Esophagus muscularis mucosa (tissue), 4 donors: ENCODE data around the gene CST9L. TPM values are rescaled to one million over a fixed set of nuclear protein-coding genes. Genes with fewer than 3 reads are reported as not detected.

Experiments
- DNase-seq: peaks from one replicate; pipeline ENCODE4 v3.0.0-alpha.2; 2017; ENCODE audit errors: extremely low spot score
- H3K27ac ChIP-seq, 4 donors: fragments of 200-600 bp; sonication (generic); replicated peaks in 1 of 4; 1 replicate in 3 of 4; 2 replicates in 1 of 4; pipeline ENCODE4 v1.5.1; 2016 to 2019; ENCODE audit warnings: mild to moderate bottlenecking in 1 of 4
- H3K27me3 ChIP-seq, 4 donors: fragments of 200-600 bp; sonication (generic); one replicate each; pipeline versions ENCODE4 v1.5.1 to v1.6.0; 2016 to 2019
- H3K36me3 ChIP-seq, 4 donors: fragments of 200-600 bp; sonication (generic); one replicate each; pipeline ENCODE4 v1.5.1; 2016 to 2019
- H3K4me1 ChIP-seq, 4 donors: fragments of 200-600 bp; sonication (generic); one replicate each; pipeline ENCODE4 v1.5.1; 2016 to 2019
- H3K4me3 ChIP-seq, 4 donors: fragments of 200-600 bp; sonication (generic); 1 replicate in 2 of 4; 2 replicates in 2 of 4; pipeline ENCODE4 v1.5.1; 2016 to 2019; ENCODE audit warnings: mild to moderate bottlenecking in 4 of 4, moderate library complexity in 1 of 4
- H3K9me3 ChIP-seq, 4 donors: fragments of 200-600 bp; sonication (generic); 1 replicate in 3 of 4; 2 replicates in 1 of 4; pipeline ENCODE4 v1.5.1; 2016 to 2019
- EP300 ChIP-seq: sonication (generic); formaldehyde crosslinking; IDR thresholded peaks from one replicate; pipeline ENCODE4 v1.6.1; 2017; ENCODE audit warnings: antibody characterized with exemption
- POLR2A ChIP-seq: fragments of 450-650 bp; IDR thresholded peaks from one replicate; pipeline ENCODE4 v1.6.1; 2017; ENCODE audit warnings: antibody characterized with exemption, moderate library complexity, mild to moderate bottlenecking, low read depth
- POLR2AphosphoS5 ChIP-seq, 2 donors: sonication (generic); formaldehyde crosslinking; IDR thresholded peaks; one replicate each; pipeline ENCODE4 v1.6.1; 2017; ENCODE audit warnings: antibody characterized with exemption in 2 of 2
- WGBS: methylation state at CpG from one replicate; pipeline ENCODE4 v1.1.5; 2018; 5-methylcytosine and 5-hydroxymethylcytosine counted together
- intact Hi-C: fragments of 100-400 bp; cut with DNase I; formaldehyde crosslinking; loops from one replicate; pipeline ENCODE4 v1.15.1; 2023
- total RNA-seq, 4 donors: library from RNA; depleted of rRNA; stranded (reverse); fragments of >200 nt; gene quantifications; one replicate each; pipeline versions ENCODE4 v1.1.0 to v1.2.1, GENCODE V29; 2016
- TF ChIP-seq, protein P1 (sequence below), 3 experiments: fragments of 200-600 bp in 2 of 3; fragments of 450-650 bp in 1 of 3; sonication (generic) in 2 of 3; IDR thresholded peaks; one replicate each; pipeline ENCODE4 v1.5.1; 2017 to 2019; ENCODE audit warnings: antibody characterized with exemption in 3 of 3, mild to moderate bottlenecking in 2 of 3, moderate library complexity in 1 of 3

Gene CST9L
- total RNA-seq, 4 donors from 2014 or later = not detected

GRCh38 chr20:23601715-23602114, 33.4 kb upstream of the CST9L start:
- intact Hi-C loops = no loop called here
- Histone ChIP-seq H3K27ac (peak overlapping the region; percentile 20 to 69 (median 46)), H3K4me3 (no peak overlapping the region), H3K27me3 (no peaks in the 10 kb centered on the region), H3K36me3 (no peaks in the 10 kb centered on the region), H3K9me3 (no peaks in the 10 kb centered on the region), H3K4me1 (peaks cover 0 to 53% (median 42%) of the 10 kb centered on the region in 4 donors)
- TF ChIP-seq EP300 (no peak), POLR2AphosphoS5 (IDR thresholded peaks at IDR 0.05) (no peak), POLR2A (no peak)
- TF ChIP-seq, protein P1, sequence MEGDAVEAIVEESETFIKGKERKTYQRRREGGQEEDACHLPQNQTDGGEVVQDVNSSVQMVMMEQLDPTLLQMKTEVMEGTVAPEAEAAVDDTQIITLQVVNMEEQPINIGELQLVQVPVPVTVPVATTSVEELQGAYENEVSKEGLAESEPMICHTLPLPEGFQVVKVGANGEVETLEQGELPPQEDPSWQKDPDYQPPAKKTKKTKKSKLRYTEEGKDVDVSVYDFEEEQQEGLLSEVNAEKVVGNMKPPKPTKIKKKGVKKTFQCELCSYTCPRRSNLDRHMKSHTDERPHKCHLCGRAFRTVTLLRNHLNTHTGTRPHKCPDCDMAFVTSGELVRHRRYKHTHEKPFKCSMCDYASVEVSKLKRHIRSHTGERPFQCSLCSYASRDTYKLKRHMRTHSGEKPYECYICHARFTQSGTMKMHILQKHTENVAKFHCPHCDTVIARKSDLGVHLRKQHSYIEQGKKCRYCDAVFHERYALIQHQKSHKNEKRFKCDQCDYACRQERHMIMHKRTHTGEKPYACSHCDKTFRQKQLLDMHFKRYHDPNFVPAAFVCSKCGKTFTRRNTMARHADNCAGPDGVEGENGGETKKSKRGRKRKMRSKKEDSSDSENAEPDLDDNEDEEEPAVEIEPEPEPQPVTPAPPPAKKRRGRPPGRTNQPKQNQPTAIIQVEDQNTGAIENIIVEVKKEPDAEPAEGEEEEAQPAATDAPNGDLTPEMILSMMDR (IDR thresholded peaks at IDR 0.05) = no peak
- peak; percentile 70 for DNase-seq
- 74% methylated on average over 4 of the region's 4 CpGs for WGBS

DNA sequence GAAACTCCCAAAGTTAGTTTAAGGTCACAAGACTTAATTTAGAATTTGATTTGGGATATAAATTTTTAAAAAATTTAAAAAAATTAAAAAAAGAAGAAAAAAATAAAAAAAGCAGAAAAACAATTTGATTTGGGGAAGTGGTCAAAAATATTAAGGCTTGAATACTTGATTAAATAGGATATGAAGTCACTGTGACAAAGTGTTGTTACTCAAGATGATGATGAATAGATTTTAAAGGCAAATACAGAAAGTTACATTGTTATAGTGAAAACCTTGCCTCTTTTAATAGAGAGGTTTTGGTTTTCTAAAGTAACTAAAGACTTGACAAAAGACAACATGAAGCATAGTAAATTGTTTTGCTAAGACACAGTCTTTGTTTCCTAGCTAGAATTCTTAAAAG, 30.2 kb upstream of the CST9L start:
- TF ChIP-seq POLR2A = no peak
- no peak for TF ChIP-seq POLR2AphosphoS5 (IDR thresholded peaks at IDR 0.05)
- Histone ChIP-seq H3K27me3 (no peaks in the 10 kb centered on the region), H3K36me3 (no peaks in the 10 kb centered on the region), H3K9me3 (no peaks in the 10 kb centered on the region), H3K4me3 (no peak overlapping the region), H3K27ac (peak overlapping the region in 1 of 4 donors; percentile 28), H3K4me1 (peaks cover 0 to 38% (median 34%) of the 10 kb centered on the region in 4 donors)
- intact Hi-C loops = no loop called here
- DNase-seq = no peak

GRCh38 chr20:23596579-23597250, 28.4 kb upstream of the CST9L start:
- TF ChIP-seq, protein P1 (IDR thresholded peaks at IDR 0.05) = no peak
- TF ChIP-seq POLR2A = no peak
- Histone ChIP-seq H3K9me3 (no peaks in the 10 kb centered on the region), H3K4me1 (peaks cover 0 to 20% (median 18%) of the 10 kb centered on the region in 4 donors), H3K36me3 (no peaks in the 10 kb centered on the region), H3K27me3 (no peaks in the 10 kb centered on the region), H3K27ac (peak overlapping the region in 1 of 4 donors; percentile 28), H3K4me3 (no peak overlapping the region)
- no peak for DNase-seq
- intact Hi-C loops = no loop called here
- WGBS = 40% methylated on average over 2 of the region's 2 CpGs

DNA sequence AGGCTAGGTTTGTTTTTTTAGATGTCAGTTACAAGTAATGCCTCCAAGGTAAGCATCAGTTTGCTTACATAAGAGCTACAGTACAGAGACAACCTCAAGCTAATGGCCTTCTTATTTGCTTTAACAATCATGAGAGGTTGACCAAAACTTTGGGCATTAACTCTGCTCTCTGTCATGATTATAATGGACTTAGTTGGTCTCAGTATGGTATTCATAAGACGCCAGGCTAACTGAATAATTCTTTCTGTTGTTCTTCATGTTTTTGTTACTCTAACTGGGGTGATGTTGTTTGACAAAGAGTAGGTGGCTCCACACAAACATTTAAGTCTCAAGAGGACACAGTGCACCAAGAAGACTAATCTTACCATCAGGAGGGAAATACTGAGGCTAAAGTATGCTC, 27.7 kb upstream of the CST9L start:
- TF ChIP-seq EP300 (no peak), POLR2AphosphoS5 (IDR thresholded peaks at IDR 0.05) (no peak), POLR2A (no peak)
- TF ChIP-seq, protein P1 (IDR thresholded peaks at IDR 0.05) = no peak

DNA sequence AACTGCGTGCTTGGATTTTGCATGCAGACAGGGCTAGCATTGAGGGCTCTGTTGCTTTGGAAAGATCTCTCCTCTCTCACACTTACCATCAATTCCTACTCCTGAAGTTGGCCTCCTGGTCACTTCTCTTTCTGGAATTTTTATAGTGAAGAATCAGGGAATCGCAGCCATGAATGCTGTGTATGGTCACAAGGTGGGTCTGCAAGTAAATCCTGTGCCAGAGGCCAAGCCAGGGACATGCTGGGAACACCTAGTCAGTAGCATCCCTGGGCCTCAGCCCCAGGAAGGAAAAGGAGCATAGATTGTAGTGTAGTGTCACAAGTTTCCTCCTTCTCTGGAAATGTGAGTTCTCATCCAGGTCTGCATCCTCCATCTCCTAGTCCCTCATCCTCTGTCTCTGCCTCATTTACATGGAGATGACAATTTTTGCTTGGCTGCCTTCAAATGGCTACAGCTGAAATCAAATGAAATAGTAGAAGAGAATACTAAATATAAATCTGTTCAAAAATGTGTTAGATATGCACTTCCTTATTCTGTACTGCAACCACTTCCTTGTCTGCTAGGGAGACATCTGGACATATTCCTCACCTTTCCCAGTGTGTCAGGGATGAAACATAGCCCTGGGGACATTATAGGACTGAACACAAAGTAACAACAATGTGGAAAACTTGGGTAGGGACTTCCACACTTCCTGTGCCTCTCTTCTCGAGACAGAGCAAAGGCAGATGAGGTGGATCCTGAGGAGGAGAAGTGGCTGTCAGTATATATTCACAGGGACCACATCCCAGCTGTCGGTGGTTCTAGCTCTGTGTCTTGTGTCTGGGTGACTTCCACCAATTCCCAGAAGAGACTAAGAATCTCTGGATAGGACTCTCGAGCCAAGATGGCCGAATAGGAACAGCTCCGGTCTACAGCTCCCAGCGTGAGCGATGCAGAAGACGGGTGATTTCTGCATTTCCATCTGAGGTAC, 20.4 kb upstream of the CST9L start:
- Histone ChIP-seq H3K27me3 (peaks cover 0 to 8% (median 0%) of the 10 kb centered on the region in 4 donors), H3K4me3 (no peak overlapping the region), H3K27ac (no peak overlapping the region), H3K36me3 (no peaks in the 10 kb centered on the region), H3K4me1 (no peaks in the 10 kb centered on the region), H3K9me3 (no peaks in the 10 kb centered on the region)
- intact Hi-C loops = no loop called here
- WGBS = 80% methylated on average over 6 of the region's 10 CpGs
- peak; percentile 84 for DNase-seq
- TF ChIP-seq POLR2A = no peak
- TF ChIP-seq, protein P1 (IDR thresholded peaks at IDR 0.05) = no peak
- no peak for TF ChIP-seq POLR2AphosphoS5 (IDR thresholded peaks at IDR 0.05)
- no peak for TF ChIP-seq EP300

More for the DNA sequence above, 27.7 kb upstream of the CST9L start:
- no peaks in the 10 kb centered on the region for H3K27me3 ChIP-seq
- intact Hi-C loops = no loop called here
- peaks cover 0 to 16% (median 12%) of the 10 kb centered on the region in 4 donors for H3K4me1 ChIP-seq
- H3K27ac ChIP-seq = peak overlapping the region in 2 of 4 donors; percentile 21 to 28
- H3K4me3 ChIP-seq = no peak overlapping the region
- DNase-seq = no peak
- WGBS = 18% methylated on average over 1 of the region's 1 CpG
- no peaks in the 10 kb centered on the region for H3K9me3 ChIP-seq
- no peaks in the 10 kb centered on the region for H3K36me3 ChIP-seq
